Measurements from ENCODE around the gene CMTM2. TPM values are rescaled to one million over a fixed set of nuclear protein-coding genes. Genes with fewer than 3 reads are reported as not detected.
"Not testable (repeated sequence)": the region's sequence is repeated elsewhere in the genome, so short reads cannot be mapped to it uniquely, and the experiment has no call there.

The CMTM2 gene
- polyA plus RNA-seq, 12 donors, result 0.21 to 0.66 (median 0.46) TPM; not detected in 2

- DNase-seq, result no peak
These were observed 2.1 kb downstream of the CMTM2 start for GRCh38 chr16:66581246-66581952.

GRCh38 chr16:66585481-66586239, 6.4 kb downstream of the CMTM2 start:
- no peak for DNase-seq

GRCh38 chr16:66587881-66588600, 8.8 kb downstream of the CMTM2 start:
- DNase-seq, result no peak

- no peak for DNase-seq
These were observed 9.9 kb downstream of the CMTM2 start for GRCh38 chr16:66588981-66589713.

GRCh38 chr16:66590322-66590721, 11.1 kb downstream of the CMTM2 start:
- no peak for DNase-seq

GRCh38 chr16:66591018-66591417, 11.8 kb downstream of the CMTM2 start:
- DNase-seq, result no peak

GRCh38 chr16:66592241-66592640, 13.0 kb downstream of the CMTM2 start:
- no peak for DNase-seq

GRCh38 chr16:66592814-66593213, 13.6 kb downstream of the CMTM2 start:
- DNase-seq, result no peak

- no peak for DNase-seq
These were observed 15.5 kb downstream of the CMTM2 start for GRCh38 chr16:66594739-66595138.

GRCh38 chr16:66596559-66596958, 17.3 kb downstream of the CMTM2 start:
- DNase-seq, result not testable (repeated sequence)

- DNase-seq, result no peak
These were observed 18.0 kb downstream of the CMTM2 start for GRCh38 chr16:66596986-66597848.

GRCh38 chr16:66598111-66598510, 18.8 kb downstream of the CMTM2 start:
- no peak for DNase-seq

GRCh38 chr16:66599726-66600125, 20.5 kb downstream of the CMTM2 start:
- no peak for DNase-seq

- DNase-seq, result no peak
These were observed 21.2 kb downstream of the CMTM2 start for GRCh38 chr16:66600477-66600876.

- no peak for DNase-seq
These were observed 22.2 kb downstream of the CMTM2 start for GRCh38 chr16:66601471-66601870.

GRCh38 chr16:66603537-66604375, 24.5 kb downstream of the CMTM2 start:
- peak; percentile 84 for DNase-seq

GRCh38 chr16:66604376-66605176, 25.3 kb downstream of the CMTM2 start, which contains the start of gene CMTM3:
Gene CMTM3, plus strand, starts transcription at chr16:66604704. Its CDS starts 102 bp downstream, at chr16:66604806.
- peak; percentile 75 for DNase-seq

GRCh38 chr16:66605177-66605978, 26.1 kb downstream of the CMTM2 start:
- DNase-seq, result peak; percentile 30
